HG02943 (cell line): ENCODE measurements around the gene KIAA0825.

Source experiments
- ATAC-seq: cut with Tn5 transposase; IDR thresholded peaks from one replicate; pipeline ENCODE4 v1.9.1; 2021; ENCODE audit warnings: mild to moderate bottlenecking, low read depth, moderate library complexity; ENCODE audit not compliant: unreplicated experiment

Gene KIAA0825

GRCh38 chr5:94316916-94317838 lies 301.2 kb downstream of the KIAA0825 start:
- ATAC-seq: no peak

- ATAC-seq: no peak
These were observed 303.8 kb downstream of the KIAA0825 start for GRCh38 chr5:94314460-94315131.

- no peak for ATAC-seq
These were observed 304.7 kb downstream of the KIAA0825 start for GRCh38 chr5:94313696-94314095.

GRCh38 chr5:94313188-94313587 lies 305.2 kb downstream of the KIAA0825 start:
- ATAC-seq: no peak

- ATAC-seq: no peak
These were observed 306.1 kb downstream of the KIAA0825 start for GRCh38 chr5:94312298-94312697.

GRCh38 chr5:94310833-94311232 lies 307.6 kb downstream of the KIAA0825 start:
- ATAC-seq: no peak

- no peak for ATAC-seq
These were observed 309.3 kb downstream of the KIAA0825 start for GRCh38 chr5:94309141-94309540.

GRCh38 chr5:94308442-94308841 lies 310.0 kb downstream of the KIAA0825 start:
- no peak for ATAC-seq

- no peak for ATAC-seq
These were observed 314.3 kb downstream of the KIAA0825 start for GRCh38 chr5:94304146-94304545.

- no peak for ATAC-seq
These were observed 329.5 kb downstream of the KIAA0825 start for GRCh38 chr5:94288937-94289336.

- ATAC-seq: no peak
These were observed 332.4 kb downstream of the KIAA0825 start for GRCh38 chr5:94285984-94286383.

- no peak for ATAC-seq
These were observed 335.3 kb downstream of the KIAA0825 start for GRCh38 chr5:94283093-94283492.

- ATAC-seq: no peak
These were observed 337.1 kb downstream of the KIAA0825 start for GRCh38 chr5:94281236-94281801.

- no peak for ATAC-seq
These were observed 341.7 kb downstream of the KIAA0825 start for GRCh38 chr5:94276751-94277150.

- ATAC-seq: no peak
These were observed 342.4 kb downstream of the KIAA0825 start for GRCh38 chr5:94276048-94276447.

GRCh38 chr5:94274707-94275106 lies 343.7 kb downstream of the KIAA0825 start:
- no peak for ATAC-seq

GRCh38 chr5:94268226-94268625 lies 350.2 kb downstream of the KIAA0825 start:
- ATAC-seq: no peak

- no peak for ATAC-seq
These were observed 351.0 kb downstream of the KIAA0825 start for GRCh38 chr5:94267350-94267899.

- ATAC-seq: no peak
These were observed 352.2 kb downstream of the KIAA0825 start for GRCh38 chr5:94266170-94266569.

- ATAC-seq: no peak
These were observed 355.3 kb downstream of the KIAA0825 start for GRCh38 chr5:94263068-94263467.

GRCh38 chr5:94260096-94260495 lies 358.3 kb downstream of the KIAA0825 start:
- no peak for ATAC-seq
